Central memory CD8-positive, alpha-beta T cell (primary cell): ENCODE data around the gene DNAJB8.

Experiments used
- ATAC-seq: fragments of 150-1000 bp; cut with Tn5 transposase; replicated peaks from 2 replicates; pipeline ENCODE4 v1.10.0; 2022; ENCODE audit warnings: mild to moderate bottlenecking, moderate FRiP score, moderate number of reproducible peaks; ENCODE audit not compliant: poor library complexity, severe bottlenecking; ENCODE audit errors: extremely low read depth
- DNase-seq, 2 donors: peaks; one replicate each; pipeline ENCODE4 v3.0.0; 2021; ENCODE audit warnings: low spot score in 2 of 2
- H3K27ac Mint-ChIP-seq: one replicate; pipeline ENCODE4 v1.8.0; 2022; ENCODE audit warnings: low read depth, mild to moderate bottlenecking, moderate library complexity, mixed read lengths
- H3K27me3 Mint-ChIP-seq: one replicate; pipeline ENCODE4 v1.8.0; 2022; ENCODE audit warnings: mixed read lengths
- H3K36me3 Mint-ChIP-seq: one replicate; pipeline ENCODE4 v1.8.0; 2022; ENCODE audit warnings: mild to moderate bottlenecking, moderate library complexity, mixed read lengths; ENCODE audit not compliant: insufficient read depth
- H3K4me1 Mint-ChIP-seq: one replicate; pipeline ENCODE4 v1.8.0; 2022; ENCODE audit warnings: mixed read lengths
- H3K4me3 Mint-ChIP-seq: one replicate; pipeline ENCODE4 v1.8.0; 2022; ENCODE audit warnings: mild to moderate bottlenecking, moderate library complexity, mixed read lengths
- H3K9me3 Mint-ChIP-seq: one replicate; pipeline ENCODE4 v1.8.0; 2022; ENCODE audit warnings: mixed read lengths

DNAJB8 gene

DNA sequence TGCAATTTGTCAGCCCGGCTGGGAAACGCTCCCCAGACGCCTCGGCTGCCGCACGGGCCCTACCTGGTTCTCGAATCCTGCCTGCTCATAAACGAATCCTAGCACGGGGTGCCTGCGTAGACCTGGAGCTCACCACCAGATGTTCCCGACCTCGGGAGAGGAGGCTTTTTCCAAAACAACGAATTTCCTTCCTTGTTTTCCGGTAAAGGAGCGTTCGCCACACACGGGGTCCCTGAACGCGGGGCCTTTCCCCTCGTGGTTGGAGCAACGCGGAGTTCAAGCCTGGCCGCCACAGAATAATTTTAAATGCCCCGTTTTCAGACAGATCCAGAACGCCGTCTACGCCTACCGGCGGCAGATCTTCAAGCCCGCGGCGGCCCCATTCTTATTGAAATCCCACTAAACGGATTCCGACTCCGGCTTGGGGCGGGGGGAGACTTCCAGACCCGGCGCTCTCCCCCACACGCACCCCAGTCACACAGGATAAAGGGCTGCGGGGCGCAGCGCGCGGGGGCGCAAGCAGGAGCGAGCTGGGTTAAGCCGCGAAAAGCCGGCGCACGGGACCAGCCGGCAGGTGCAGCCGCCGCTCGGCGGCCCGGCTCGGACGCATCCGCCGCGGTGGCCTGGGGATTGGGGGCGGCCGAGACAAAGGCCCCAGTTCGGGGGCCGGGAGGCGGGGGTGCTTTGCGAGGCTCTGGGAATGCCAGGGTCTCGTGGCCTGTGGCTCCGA lies 25.4 kb upstream of the DNAJB8 start:
- DNase-seq (no peak), ATAC-seq (no peak)
- peak overlapping the region; percentile 16 for H3K4me3 Mint-ChIP-seq
- no peak overlapping the region for H3K27ac Mint-ChIP-seq
- peaks cover 5% of the 10 kb centered on the region for H3K4me1 Mint-ChIP-seq
- peaks cover 80% of the 10 kb centered on the region for H3K27me3 Mint-ChIP-seq
- H3K36me3 Mint-ChIP-seq, result peaks cover 13% of the 10 kb centered on the region
- H3K9me3 Mint-ChIP-seq, result no peaks in the 10 kb centered on the region

- H3K4me3 Mint-ChIP-seq, result peak overlapping the region; percentile 16
These were observed 24.9 kb upstream of the DNAJB8 start for GRCh38 chr3:128491691-128491940.

DNA sequence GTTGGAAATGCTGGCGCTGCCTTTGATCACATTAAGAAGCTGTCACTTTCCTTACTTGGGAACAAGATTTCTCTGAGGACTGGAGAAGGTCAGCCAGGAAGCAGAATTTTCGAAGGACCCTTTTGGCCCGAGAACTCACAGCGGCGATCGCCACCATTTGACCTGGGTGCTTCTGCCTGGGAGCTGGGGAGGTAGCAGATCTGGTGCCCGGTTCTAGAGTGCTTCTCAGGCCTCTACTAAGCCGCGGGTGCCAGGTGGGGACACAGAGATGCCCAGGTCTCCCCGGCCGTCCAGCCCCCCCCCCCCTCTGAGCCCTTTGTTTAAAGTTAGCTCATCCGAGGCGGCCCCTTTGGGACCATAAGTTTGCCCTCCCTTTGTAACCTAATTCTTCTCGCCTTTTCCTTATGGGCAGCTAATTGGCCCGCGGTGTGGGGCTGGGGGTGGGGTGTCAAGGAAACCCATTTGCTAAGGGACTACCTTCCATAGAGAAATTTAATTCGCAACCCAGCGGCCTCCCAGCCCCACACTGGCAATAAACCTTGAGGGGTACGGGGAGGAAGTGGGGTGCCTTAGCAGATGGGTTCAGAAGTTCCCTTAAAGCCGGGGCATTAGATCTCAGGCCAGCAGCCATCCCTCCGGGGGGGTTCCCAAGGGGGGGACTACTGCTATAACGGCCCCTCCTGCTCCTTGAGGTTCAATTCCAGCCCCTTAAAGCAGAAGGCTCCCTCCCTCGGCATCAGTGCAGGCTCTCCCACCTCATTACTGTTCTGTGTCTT lies 24.4 kb upstream of the DNAJB8 start:
- DNase-seq (no peak), ATAC-seq (no peak)
- peaks cover 13% of the 10 kb centered on the region for H3K36me3 Mint-ChIP-seq
- H3K4me3 Mint-ChIP-seq, result peak overlapping the region; percentile 16
- H3K27ac Mint-ChIP-seq, result no peak overlapping the region
- H3K4me1 Mint-ChIP-seq, result peaks cover 13% of the 10 kb centered on the region
- peaks cover 80% of the 10 kb centered on the region for H3K27me3 Mint-ChIP-seq
- H3K9me3 Mint-ChIP-seq, result no peaks in the 10 kb centered on the region

More at GRCh38 chr3:128491691-128491940, 24.9 kb upstream of the DNAJB8 start:
- Mint-ChIP-seq H3K27me3 (peaks cover 80% of the 10 kb centered on the region), H3K27ac (no peak overlapping the region), H3K36me3 (peaks cover 11% of the 10 kb centered on the region), H3K4me1 (peaks cover 10% of the 10 kb centered on the region), H3K9me3 (no peaks in the 10 kb centered on the region)
- DNase-seq, result no peak
- ATAC-seq, result no peak

GRCh38 chr3:128490650-128490914 lies 23.9 kb upstream of the DNAJB8 start:
- Mint-ChIP-seq H3K27me3 (peaks cover 80% of the 10 kb centered on the region), H3K4me1 (peaks cover 13% of the 10 kb centered on the region), H3K36me3 (peaks cover 14% of the 10 kb centered on the region), H3K9me3 (no peaks in the 10 kb centered on the region), H3K27ac (no peak overlapping the region), H3K4me3 (no peak overlapping the region)
- DNase-seq (no peak), ATAC-seq (no peak)

GRCh38 chr3:128489927-128490649 lies 23.4 kb upstream of the DNAJB8 start:
- ATAC-seq, result no peak
- Mint-ChIP-seq H3K27ac (no peak overlapping the region), H3K27me3 (peaks cover 80% of the 10 kb centered on the region), H3K36me3 (peaks cover 14% of the 10 kb centered on the region), H3K4me3 (peak overlapping the region; percentile 71), H3K9me3 (no peaks in the 10 kb centered on the region), H3K4me1 (peaks cover 13% of the 10 kb centered on the region)
- DNase-seq, result no peak

- ATAC-seq, result no peak
- Mint-ChIP-seq H3K27ac (no peak overlapping the region), H3K36me3 (peaks cover 17% of the 10 kb centered on the region), H3K4me3 (peak overlapping the region; percentile 71), H3K4me1 (peaks cover 13% of the 10 kb centered on the region), H3K9me3 (no peaks in the 10 kb centered on the region), H3K27me3 (peaks cover 80% of the 10 kb centered on the region)
- DNase-seq, result no peak
These were observed 22.9 kb upstream of the DNAJB8 start for GRCh38 chr3:128489674-128489926.

GRCh38 chr3:128488991-128489673 lies 22.4 kb upstream of the DNAJB8 start:
- peaks cover 17% of the 10 kb centered on the region for H3K36me3 Mint-ChIP-seq
- peak overlapping the region; percentile 71 for H3K4me3 Mint-ChIP-seq
- H3K27ac Mint-ChIP-seq, result no peak overlapping the region
- no peak for DNase-seq
- peaks cover 13% of the 10 kb centered on the region for H3K4me1 Mint-ChIP-seq
- peaks cover 80% of the 10 kb centered on the region for H3K27me3 Mint-ChIP-seq
- H3K9me3 Mint-ChIP-seq, result no peaks in the 10 kb centered on the region
- ATAC-seq, result no peak

GRCh38 chr3:128488636-128488990 lies 21.9 kb upstream of the DNAJB8 start:
- ATAC-seq, result no peak
- Mint-ChIP-seq H3K27ac (no peak overlapping the region), H3K36me3 (peaks cover 19% of the 10 kb centered on the region), H3K4me3 (peak overlapping the region; percentile 67), H3K9me3 (no peaks in the 10 kb centered on the region), H3K27me3 (peaks cover 80% of the 10 kb centered on the region), H3K4me1 (peaks cover 16% of the 10 kb centered on the region)
- no peak for DNase-seq

DNA sequence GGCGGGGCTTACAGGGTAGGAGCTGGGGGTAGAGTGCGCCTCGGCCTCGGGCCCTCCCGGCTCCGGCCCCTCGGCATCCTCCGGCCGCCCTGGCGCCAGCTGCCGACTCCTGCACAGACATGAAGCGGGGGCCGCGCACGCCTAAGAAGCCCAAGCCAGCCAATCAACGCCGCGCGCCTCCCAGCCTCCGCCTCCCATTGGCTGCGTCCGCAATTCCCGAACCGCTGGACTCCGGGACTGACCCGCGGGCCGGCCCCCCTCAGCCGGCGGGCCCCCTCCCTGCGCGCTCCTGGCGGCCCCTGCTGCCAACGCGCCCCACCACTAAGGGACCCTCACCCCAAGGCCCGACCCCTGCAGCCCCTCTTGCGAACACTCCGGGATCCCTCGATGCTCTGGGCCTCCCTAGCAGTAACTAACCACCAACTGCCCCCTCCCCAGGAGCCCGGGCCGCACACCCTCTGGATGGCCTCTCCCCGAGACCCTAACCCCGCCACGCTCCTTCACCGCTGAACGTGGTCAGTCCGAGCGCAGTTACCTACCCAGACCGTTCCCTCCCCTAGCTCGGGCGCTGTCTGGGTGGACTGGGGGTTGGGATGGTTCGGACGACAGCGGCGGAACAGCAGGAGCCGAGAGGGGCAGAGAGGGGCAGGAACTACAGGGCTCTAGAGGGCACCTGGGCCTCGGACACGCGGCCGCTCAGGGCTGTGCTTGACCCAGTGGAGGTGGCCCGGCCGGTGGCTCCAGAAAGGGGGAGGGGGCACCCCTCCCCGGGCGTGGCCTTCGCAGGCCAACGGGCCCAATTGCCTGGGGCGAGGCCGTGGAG lies 21.3 kb upstream of the DNAJB8 start:
- H3K4me3 Mint-ChIP-seq, result peak overlapping the region; percentile 67
- ATAC-seq, result no peak
- DNase-seq, result no peak
- no peaks in the 10 kb centered on the region for H3K9me3 Mint-ChIP-seq
- H3K36me3 Mint-ChIP-seq, result peaks cover 19% of the 10 kb centered on the region
- peaks cover 22% of the 10 kb centered on the region for H3K4me1 Mint-ChIP-seq
- H3K27me3 Mint-ChIP-seq, result peaks cover 80% of the 10 kb centered on the region
- H3K27ac Mint-ChIP-seq, result no peak overlapping the region

DNA sequence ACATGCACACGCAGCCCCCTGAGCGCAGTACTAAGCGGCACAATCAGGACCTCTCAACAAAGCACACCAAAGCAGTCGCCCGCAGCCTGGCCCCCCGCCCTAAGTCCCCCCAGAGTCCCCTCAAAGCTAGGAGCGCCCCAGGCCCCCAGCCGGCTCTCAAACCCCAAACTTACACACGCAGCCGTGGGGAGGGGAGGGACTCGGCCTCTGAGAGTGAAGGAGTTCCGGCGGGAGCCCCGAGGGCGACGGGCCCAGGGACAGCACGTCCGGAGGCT lies 20.8 kb upstream of the DNAJB8 start:
- no peak for ATAC-seq
- peaks cover 85% of the 10 kb centered on the region for H3K27me3 Mint-ChIP-seq
- H3K4me1 Mint-ChIP-seq, result peaks cover 28% of the 10 kb centered on the region
- H3K4me3 Mint-ChIP-seq, result peak overlapping the region; percentile 67
- H3K27ac Mint-ChIP-seq, result no peak overlapping the region
- no peaks in the 10 kb centered on the region for H3K9me3 Mint-ChIP-seq
- no peak for DNase-seq
- H3K36me3 Mint-ChIP-seq, result peaks cover 19% of the 10 kb centered on the region

GRCh38 chr3:128486681-128487537 lies 20.2 kb upstream of the DNAJB8 start:
- no peak overlapping the region for H3K27ac Mint-ChIP-seq
- no peaks in the 10 kb centered on the region for H3K9me3 Mint-ChIP-seq
- no peak for DNase-seq
- H3K4me1 Mint-ChIP-seq, result peaks cover 30% of the 10 kb centered on the region
- H3K36me3 Mint-ChIP-seq, result peaks cover 16% of the 10 kb centered on the region
- H3K4me3 Mint-ChIP-seq, result peak overlapping the region; percentile 67
- peaks cover 86% of the 10 kb centered on the region for H3K27me3 Mint-ChIP-seq
- no peak for ATAC-seq

DNA sequence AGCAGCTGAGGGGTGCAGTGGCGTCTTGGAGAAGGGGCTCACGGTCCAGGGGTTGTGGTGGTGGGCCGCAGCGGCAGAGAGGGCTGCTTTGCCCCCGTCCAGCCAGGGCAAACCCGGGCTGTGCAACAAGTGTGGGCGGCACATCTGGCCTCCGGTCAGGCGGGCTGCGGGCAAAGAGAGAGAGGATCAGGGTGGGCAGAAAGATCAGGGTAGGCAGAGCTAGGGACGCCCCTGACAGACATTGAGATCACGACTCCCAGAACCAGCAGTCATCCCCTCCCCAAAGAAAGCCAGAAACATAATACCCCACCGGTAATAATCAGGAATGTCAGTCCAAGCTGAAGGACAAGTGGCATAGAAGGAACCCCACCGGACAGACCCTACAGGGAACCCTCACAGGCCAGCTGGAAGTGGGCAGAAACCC lies 19.5 kb upstream of the DNAJB8 start:
- no peak overlapping the region for H3K27ac Mint-ChIP-seq
- peaks cover 16% of the 10 kb centered on the region for H3K36me3 Mint-ChIP-seq
- H3K27me3 Mint-ChIP-seq, result peaks cover 87% of the 10 kb centered on the region
- H3K4me3 Mint-ChIP-seq, result peak overlapping the region; percentile 67
- no peak for DNase-seq
- H3K9me3 Mint-ChIP-seq, result no peaks in the 10 kb centered on the region
- peaks cover 30% of the 10 kb centered on the region for H3K4me1 Mint-ChIP-seq
- ATAC-seq, result no peak
